ENCODE measurements around the gene CCDC150. TPM values are rescaled to one million over a fixed set of nuclear protein-coding genes. Genes with fewer than 3 reads are reported as not detected.
"Not testable (repeated sequence)": the region's sequence is repeated elsewhere in the genome, so short reads cannot be mapped to it uniquely, and the experiment has no call there.

The CCDC150 gene
- total and polyA plus RNA-seq, 7 donors = 0.13 to 1.4 (median 0.46) TPM; not detected in 1

- 96 to 99% (median 97%) methylated on average over 2 of the region's 2 CpGs for WGBS, 3 donors
- no peak for TF ChIP-seq CTCF (IDR thresholded peaks at IDR 0.05)
- H3K9me3 ChIP-seq = peaks cover 15% of the 10 kb centered on the region
- H3K4me3 ChIP-seq = no peak overlapping the region
- ATAC-seq (no peak), DNase-seq (no peak)
- H3K36me3 ChIP-seq (ENCODE audit: insufficient read depth in 1 of 2, low read depth in 1 of 2) = no peaks in the 10 kb centered on the region
- H3K4me1 ChIP-seq = no peaks in the 10 kb centered on the region
- intact Hi-C loops (cut with DNase I) = no loop called here
- H3K27me3 ChIP-seq (ENCODE audit: insufficient read depth in 3 of 3, low read length in 2 of 3) = no peaks in the 10 kb centered on the region
- no peak overlapping the region for H3K27ac ChIP-seq
Measured at GRCh38 chr2:196681510-196681909, 42.0 kb downstream of the CCDC150 start.

DNA sequence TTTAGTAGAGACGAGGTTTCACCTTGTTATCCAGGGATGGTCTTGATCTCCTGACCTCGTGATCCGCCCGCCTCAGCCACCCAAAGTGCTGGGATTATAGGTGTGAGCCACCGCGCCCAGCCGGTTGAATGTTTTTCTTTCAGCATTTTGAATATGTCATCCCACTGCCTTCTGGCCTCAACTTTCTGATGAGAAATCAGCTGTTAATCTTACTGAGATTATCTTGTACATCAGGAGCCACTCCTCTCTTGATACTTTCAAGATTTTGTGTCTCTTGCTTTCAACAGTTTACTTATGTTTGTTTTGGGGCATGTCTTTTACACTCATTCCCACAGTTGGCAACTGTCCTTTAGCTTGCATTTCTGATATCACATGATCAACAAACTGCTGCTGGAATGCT is 46.3 kb downstream of the CCDC150 start:
- H3K27me3 ChIP-seq (ENCODE audit: insufficient read depth in 3 of 3, low read length in 2 of 3) = no peaks in the 10 kb centered on the region
- WGBS, 3 donors = 96 to 99% (median 97%) methylated on average over 7 of the region's 7 CpGs
- ATAC-seq = no peak
- no peak overlapping the region for H3K4me3 ChIP-seq
- intact Hi-C loops (cut with DNase I) = no loop called here
- TF ChIP-seq CTCF (IDR thresholded peaks at IDR 0.05) = no peak
- peaks cover 16% of the 10 kb centered on the region for H3K9me3 ChIP-seq
- no peaks in the 10 kb centered on the region for H3K36me3 ChIP-seq (ENCODE audit: insufficient read depth in 1 of 2, low read depth in 1 of 2)
- no peak for DNase-seq
- no peak overlapping the region for H3K27ac ChIP-seq
- H3K4me1 ChIP-seq = no peaks in the 10 kb centered on the region

- peaks cover 16% of the 10 kb centered on the region for H3K9me3 ChIP-seq
- WGBS, 3 donors = 94 to 99% (median 96%) methylated on average over 2 of the region's 2 CpGs
- H3K4me1 ChIP-seq; ATAC-seq; H3K36me3 ChIP-seq (ENCODE audit: insufficient read depth in 1 of 2, low read depth in 1 of 2); H3K4me3 ChIP-seq; H3K27ac ChIP-seq; H3K27me3 ChIP-seq (ENCODE audit: insufficient read depth in 3 of 3, low read length in 2 of 3); DNase-seq; intact Hi-C loops (cut with DNase I): not testable (repeated sequence)
Measured at GRCh38 chr2:196686737-196687136, 47.2 kb downstream of the CCDC150 start.

DNA sequence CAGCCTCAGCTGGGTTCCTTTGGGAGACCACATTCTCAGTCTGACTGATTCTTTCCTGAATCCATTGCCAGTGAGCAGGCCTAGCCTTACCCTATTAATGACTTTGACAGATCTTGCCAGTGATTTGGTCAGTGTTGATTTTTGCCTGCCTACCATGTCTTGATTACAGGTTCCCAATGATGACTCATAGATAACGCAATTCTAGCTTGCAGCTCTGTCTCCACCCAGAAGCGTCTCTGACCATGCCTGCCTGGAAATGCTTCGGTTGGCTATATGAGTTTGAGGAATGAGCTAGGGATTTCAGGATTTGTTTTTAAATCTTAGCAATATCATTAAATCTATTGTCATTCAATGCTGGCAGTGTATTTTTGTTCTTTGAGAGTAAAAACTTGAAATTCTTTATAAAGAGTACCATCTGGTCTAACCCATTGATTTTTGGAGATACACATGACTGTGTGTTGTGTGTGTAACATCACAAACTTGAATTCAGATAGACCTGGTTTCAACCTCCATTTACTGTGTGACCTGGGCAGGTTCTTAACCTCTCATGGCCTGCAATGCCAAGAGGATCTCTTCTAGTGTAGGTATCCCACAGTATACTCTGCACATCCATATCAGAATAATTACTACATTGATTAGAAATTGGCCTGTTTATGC is 57.0 kb downstream of the CCDC150 start:
- no peaks in the 10 kb centered on the region for H3K27me3 ChIP-seq (ENCODE audit: insufficient read depth in 3 of 3, low read length in 2 of 3)
- H3K27ac ChIP-seq = no peak overlapping the region
- intact Hi-C loops (cut with DNase I) = no loop called here
- H3K36me3 ChIP-seq (ENCODE audit: insufficient read depth in 1 of 2, low read depth in 1 of 2) = no peaks in the 10 kb centered on the region
- no peak for TF ChIP-seq CTCF (IDR thresholded peaks at IDR 0.05)
- ATAC-seq (peak in 2 of 4 donors; percentile 30 to 41), DNase-seq (peak in 1 of 2 donors; percentile 13)
- WGBS, 3 donors = 64 to 75% (median 68%) methylated on average over 3 of the region's 3 CpGs
- H3K4me1 ChIP-seq = no peaks in the 10 kb centered on the region
- H3K9me3 ChIP-seq = no peaks in the 10 kb centered on the region
- no peak overlapping the region for H3K4me3 ChIP-seq

DNA sequence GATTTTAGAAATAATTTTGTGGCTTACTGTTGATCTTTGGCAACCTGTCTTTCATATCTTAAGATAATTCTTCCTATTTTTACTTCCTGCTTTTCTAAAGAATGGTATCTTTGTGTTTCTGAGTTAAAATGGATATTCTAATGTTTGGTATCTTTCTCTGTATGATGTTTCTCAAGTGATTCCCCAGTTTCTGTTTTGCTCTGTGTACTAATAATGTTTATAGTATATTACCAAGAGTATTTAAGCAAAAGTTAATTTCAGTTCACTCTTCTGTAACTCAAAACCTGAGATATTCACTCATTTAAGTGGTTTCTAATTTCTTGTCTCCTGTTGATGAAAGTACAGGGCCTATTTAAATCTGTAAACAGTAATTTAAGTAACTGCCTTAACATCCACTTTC is 58.3 kb downstream of the CCDC150 start:
- no peak for TF ChIP-seq CTCF (IDR thresholded peaks at IDR 0.05)
- Histone ChIP-seq H3K9me3 (no peaks in the 10 kb centered on the region), H3K27ac (no peak overlapping the region), H3K36me3 (ENCODE audit: insufficient read depth in 1 of 2, low read depth in 1 of 2) (no peaks in the 10 kb centered on the region), H3K27me3 (ENCODE audit: insufficient read depth in 3 of 3, low read length in 2 of 3) (no peaks in the 10 kb centered on the region), H3K4me3 (no peak overlapping the region), H3K4me1 (no peaks in the 10 kb centered on the region)
- ATAC-seq (no peak), DNase-seq (no peak)
- intact Hi-C loops (cut with DNase I) = no loop called here
